ENCODE results near the gene AGFG1. TPM values are rescaled to one million over a fixed set of nuclear protein-coding genes. Genes with fewer than 3 reads are reported as not detected.

The AGFG1 gene
- total RNA-seq, 1 experiment from 2014 or later = 81.3 TPM

- CTCF ChIA-PET = no interaction called here
- no peak; the same call in 1 of the 2 replicates for ATAC-seq
Observed at GRCh38 chr2:227456772-227457171, 15.2 kb upstream of the AGFG1 start.

More at GRCh38 chr2:227456772-227457171, 15.2 kb upstream of the AGFG1 start:
- Mint-ChIP-seq H3K36me3 (no peaks in the 10 kb centered on the region), H3K9me3 (no peaks in the 10 kb centered on the region), H3K27me3 (ENCODE audit: low read depth) (no peaks in the 10 kb centered on the region), H3K27ac (no peak overlapping the region), H3K4me1 (peaks cover 2% of the 10 kb centered on the region; the same call in 1 of the 2 replicates), H3K4me3 (no peak overlapping the region)
- no peak for DNase-seq (ENCODE audit: low spot score)
- POLR2A ChIA-PET = no interaction called here
- no peak for TF ChIP-seq FOXP4 (CRISPR knock-in tag; IDR thresholded peaks at IDR 0.05)
- TF ChIP-seq ZBTB43 (CRISPR knock-in tag; IDR thresholded peaks at IDR 0.05) = no peak
- TF ChIP-seq, protein P1, sequence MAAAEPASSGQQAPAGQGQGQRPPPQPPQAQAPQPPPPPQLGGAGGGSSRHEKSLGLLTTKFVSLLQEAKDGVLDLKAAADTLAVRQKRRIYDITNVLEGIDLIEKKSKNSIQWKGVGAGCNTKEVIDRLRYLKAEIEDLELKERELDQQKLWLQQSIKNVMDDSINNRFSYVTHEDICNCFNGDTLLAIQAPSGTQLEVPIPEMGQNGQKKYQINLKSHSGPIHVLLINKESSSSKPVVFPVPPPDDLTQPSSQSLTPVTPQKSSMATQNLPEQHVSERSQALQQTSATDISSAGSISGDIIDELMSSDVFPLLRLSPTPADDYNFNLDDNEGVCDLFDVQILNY (CRISPR knock-in tag; IDR thresholded peaks at IDR 0.05) = no peak
- no peak for TF ChIP-seq SP1 (CRISPR knock-in tag; conservative IDR thresholded peaks at IDR 0.05)
- TF ChIP-seq SOX15 (CRISPR knock-in tag; IDR thresholded peaks at IDR 0.05) = no peak
- TF ChIP-seq NFYB (CRISPR knock-in tag; conservative IDR thresholded peaks at IDR 0.05; ENCODE audit: low read depth) = no peak
- TF ChIP-seq, protein P2, sequence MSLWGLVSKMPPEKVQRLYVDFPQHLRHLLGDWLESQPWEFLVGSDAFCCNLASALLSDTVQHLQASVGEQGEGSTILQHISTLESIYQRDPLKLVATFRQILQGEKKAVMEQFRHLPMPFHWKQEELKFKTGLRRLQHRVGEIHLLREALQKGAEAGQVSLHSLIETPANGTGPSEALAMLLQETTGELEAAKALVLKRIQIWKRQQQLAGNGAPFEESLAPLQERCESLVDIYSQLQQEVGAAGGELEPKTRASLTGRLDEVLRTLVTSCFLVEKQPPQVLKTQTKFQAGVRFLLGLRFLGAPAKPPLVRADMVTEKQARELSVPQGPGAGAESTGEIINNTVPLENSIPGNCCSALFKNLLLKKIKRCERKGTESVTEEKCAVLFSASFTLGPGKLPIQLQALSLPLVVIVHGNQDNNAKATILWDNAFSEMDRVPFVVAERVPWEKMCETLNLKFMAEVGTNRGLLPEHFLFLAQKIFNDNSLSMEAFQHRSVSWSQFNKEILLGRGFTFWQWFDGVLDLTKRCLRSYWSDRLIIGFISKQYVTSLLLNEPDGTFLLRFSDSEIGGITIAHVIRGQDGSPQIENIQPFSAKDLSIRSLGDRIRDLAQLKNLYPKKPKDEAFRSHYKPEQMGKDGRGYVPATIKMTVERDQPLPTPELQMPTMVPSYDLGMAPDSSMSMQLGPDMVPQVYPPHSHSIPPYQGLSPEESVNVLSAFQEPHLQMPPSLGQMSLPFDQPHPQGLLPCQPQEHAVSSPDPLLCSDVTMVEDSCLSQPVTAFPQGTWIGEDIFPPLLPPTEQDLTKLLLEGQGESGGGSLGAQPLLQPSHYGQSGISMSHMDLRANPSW (CRISPR knock-in tag; conservative IDR thresholded peaks at IDR 0.05; ENCODE audit: low read depth) = no peak
- no peak for TF ChIP-seq ELF4 (CRISPR knock-in tag; IDR thresholded peaks at IDR 0.05; ENCODE audit: low read depth)
- TF ChIP-seq NR2C2 (CRISPR knock-in tag; IDR thresholded peaks at IDR 0.05) = no peak
- no peak for TF ChIP-seq ATF1 (CRISPR knock-in tag; IDR thresholded peaks at IDR 0.05)
- TF ChIP-seq ZNF138 (CRISPR knock-in tag; conservative IDR thresholded peaks at IDR 0.05) = no peak
- no peak for TF ChIP-seq KAT7 (CRISPR knock-in tag; IDR thresholded peaks at IDR 0.05; ENCODE audit: borderline replicate concordance)
- no peak for TF ChIP-seq CREB1 (CRISPR knock-in tag; IDR thresholded peaks at IDR 0.05)
- TF ChIP-seq NR3C1 (CRISPR knock-in tag; conservative IDR thresholded peaks at IDR 0.05; ENCODE audit: low read depth) = no peak
- TF ChIP-seq ZSCAN18 (CRISPR knock-in tag; IDR thresholded peaks at IDR 0.05) = no peak
- no peak for TF ChIP-seq TCF7 (CRISPR knock-in tag; IDR thresholded peaks at IDR 0.05; ENCODE audit: low read depth)
- TF ChIP-seq IRF2 (CRISPR knock-in tag; IDR thresholded peaks at IDR 0.05; ENCODE audit: borderline replicate concordance, low read depth) = no peak
- TF ChIP-seq ZNF416 (CRISPR knock-in tag; IDR thresholded peaks at IDR 0.05) = no peak
- TF ChIP-seq E2F4 (CRISPR knock-in tag; IDR thresholded peaks at IDR 0.05; ENCODE audit: borderline replicate concordance, low read depth) = no peak
